ENCODE data around the gene EML4.

EML4 gene

DNA sequence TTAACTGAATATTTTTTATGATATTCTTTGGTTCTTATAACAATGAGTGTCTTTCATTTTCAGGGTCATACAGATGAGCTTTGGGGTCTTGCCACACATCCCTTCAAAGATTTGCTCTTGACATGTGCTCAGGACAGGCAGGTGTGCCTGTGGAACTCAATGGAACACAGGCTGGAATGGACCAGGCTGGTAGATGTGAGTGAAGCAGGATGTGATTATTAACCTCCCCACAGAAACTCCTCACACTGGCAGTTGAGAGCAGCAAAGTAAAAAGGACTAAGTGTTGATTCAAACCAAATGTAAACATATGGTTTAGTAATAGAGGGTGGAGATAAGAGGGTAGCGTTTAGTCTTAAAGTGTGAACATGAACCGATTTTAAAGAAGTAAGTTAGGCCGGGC, 134.1 kb downstream of the EML4 start:
- H3K4me1 Mint-ChIP-seq (ENCODE audit: low read depth): peaks cover 22% of the 10 kb centered on the region
- H3K27me3 Mint-ChIP-seq (ENCODE audit: low read depth): no peaks in the 10 kb centered on the region
- no peaks in the 10 kb centered on the region for H3K9me3 Mint-ChIP-seq

DNA sequence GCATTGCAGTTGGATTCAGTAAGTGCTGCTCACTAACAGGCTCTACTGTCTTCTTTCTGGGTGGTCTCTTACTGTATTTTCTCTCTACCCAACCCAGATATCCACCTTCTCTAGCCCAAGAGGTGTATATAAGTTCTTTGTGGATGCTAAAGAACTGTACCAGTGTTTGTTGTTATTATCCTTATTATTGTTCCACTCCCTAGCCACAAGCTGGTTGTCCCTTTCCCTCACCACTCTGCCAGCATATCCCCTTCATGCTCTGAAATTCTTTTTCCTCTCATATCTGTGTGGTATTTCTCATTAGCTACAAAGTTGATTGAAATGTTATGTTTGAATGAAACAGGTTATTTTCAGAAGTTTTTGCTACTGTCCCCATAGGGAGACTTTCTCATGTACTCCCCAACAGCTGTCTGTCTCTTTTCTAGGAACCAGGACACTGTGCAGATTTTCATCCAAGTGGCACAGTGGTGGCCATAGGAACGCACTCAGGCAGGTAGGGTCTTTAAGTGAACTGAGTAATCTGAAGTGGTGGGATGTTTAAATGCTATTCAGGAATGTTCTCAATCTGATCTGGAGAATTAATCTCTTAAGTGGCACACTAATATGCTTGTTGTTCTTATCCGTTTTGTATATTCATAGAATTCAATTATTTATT, 135.0 kb downstream of the EML4 start:
- Mint-ChIP-seq H3K9me3 (no peaks in the 10 kb centered on the region), H3K4me3 (no peak overlapping the region), H3K36me3 (ENCODE audit: low read depth) (peaks cover 41% of the 10 kb centered on the region)

More for the DNA sequence above, 134.1 kb downstream of the EML4 start:
- Mint-ChIP-seq H3K4me3 (no peak overlapping the region), H3K27ac (no peak overlapping the region), H3K36me3 (ENCODE audit: low read depth) (peaks cover 47% of the 10 kb centered on the region)
- no peak for DNase-seq (ENCODE audit: low spot score)

DNA sequence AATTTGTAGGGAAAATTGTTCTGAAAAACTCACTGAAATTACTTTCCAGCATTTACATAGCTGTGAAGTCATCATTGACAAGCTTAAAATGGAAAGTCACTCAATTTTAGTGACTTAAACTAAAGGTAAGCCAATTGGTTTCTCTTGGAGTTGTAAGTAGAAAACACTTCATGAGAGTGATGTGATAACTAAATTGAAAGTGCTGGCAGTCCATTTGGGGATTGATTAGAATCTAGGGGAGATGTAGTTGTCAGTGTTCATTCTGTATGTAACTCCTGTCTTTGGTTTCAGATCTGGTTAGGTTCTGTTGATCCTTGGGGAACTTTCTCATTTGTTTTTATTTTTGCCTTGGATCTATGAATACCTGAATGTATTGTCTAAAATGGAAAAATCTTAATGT, 138.0 kb downstream of the EML4 start:
- no peaks in the 10 kb centered on the region for H3K27me3 Mint-ChIP-seq (ENCODE audit: low read depth)
- H3K27ac Mint-ChIP-seq: no peak overlapping the region
- H3K9me3 Mint-ChIP-seq: no peaks in the 10 kb centered on the region
- peaks cover 34% of the 10 kb centered on the region for H3K36me3 Mint-ChIP-seq (ENCODE audit: low read depth)
- H3K4me3 Mint-ChIP-seq: no peak overlapping the region
- peaks cover 7% of the 10 kb centered on the region for H3K4me1 Mint-ChIP-seq (ENCODE audit: low read depth)
- no peak for DNase-seq (ENCODE audit: low spot score)

More for the DNA sequence above, 135.0 kb downstream of the EML4 start:
- Mint-ChIP-seq H3K27ac (no peak overlapping the region), H3K27me3 (ENCODE audit: low read depth) (no peaks in the 10 kb centered on the region), H3K4me1 (ENCODE audit: low read depth) (peaks cover 14% of the 10 kb centered on the region)
- no peak for DNase-seq (ENCODE audit: low spot score)

- H3K9me3 Mint-ChIP-seq: no peaks in the 10 kb centered on the region
- H3K27ac Mint-ChIP-seq: no peak overlapping the region
- H3K27me3 Mint-ChIP-seq (ENCODE audit: low read depth): no peaks in the 10 kb centered on the region
- peaks cover 7% of the 10 kb centered on the region for H3K4me1 Mint-ChIP-seq (ENCODE audit: low read depth)
- no peak overlapping the region for H3K4me3 Mint-ChIP-seq
- DNase-seq (ENCODE audit: low spot score): no peak
- peaks cover 23% of the 10 kb centered on the region for H3K36me3 Mint-ChIP-seq (ENCODE audit: low read depth)
Measured at GRCh38 chr2:42309366-42309765, 140.2 kb downstream of the EML4 start.

DNA sequence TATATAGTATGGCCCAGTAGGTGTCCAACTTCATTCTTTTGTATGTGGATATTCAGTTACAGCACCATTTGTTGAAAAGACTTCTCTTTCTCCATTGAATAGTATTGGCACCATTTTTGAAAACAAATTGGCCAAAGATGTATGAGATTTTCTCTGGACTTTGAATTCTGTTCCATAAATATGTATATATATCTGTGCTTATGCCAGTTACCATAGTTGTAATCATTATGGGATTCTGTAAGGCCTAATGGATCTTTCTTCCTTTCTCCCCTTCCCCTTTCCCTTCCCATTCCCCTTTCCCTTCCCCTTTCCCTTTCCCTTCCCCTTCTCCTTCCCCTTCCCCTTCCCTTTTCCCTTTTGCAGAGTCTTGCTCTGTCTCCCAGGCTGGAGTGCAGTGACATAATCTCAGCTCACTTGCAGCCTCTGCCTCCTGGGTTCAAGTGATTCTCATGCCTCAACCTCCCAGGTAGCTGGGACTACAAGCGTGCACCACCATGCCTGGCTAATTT, 140.9 kb downstream of the EML4 start:
- Mint-ChIP-seq H3K9me3 (no peaks in the 10 kb centered on the region), H3K27ac (no peak overlapping the region), H3K36me3 (ENCODE audit: low read depth) (peaks cover 28% of the 10 kb centered on the region), H3K4me3 (no peak overlapping the region), H3K4me1 (ENCODE audit: low read depth) (peaks cover 9% of the 10 kb centered on the region), H3K27me3 (ENCODE audit: low read depth) (no peaks in the 10 kb centered on the region)
- no peak for DNase-seq (ENCODE audit: low spot score)

DNA sequence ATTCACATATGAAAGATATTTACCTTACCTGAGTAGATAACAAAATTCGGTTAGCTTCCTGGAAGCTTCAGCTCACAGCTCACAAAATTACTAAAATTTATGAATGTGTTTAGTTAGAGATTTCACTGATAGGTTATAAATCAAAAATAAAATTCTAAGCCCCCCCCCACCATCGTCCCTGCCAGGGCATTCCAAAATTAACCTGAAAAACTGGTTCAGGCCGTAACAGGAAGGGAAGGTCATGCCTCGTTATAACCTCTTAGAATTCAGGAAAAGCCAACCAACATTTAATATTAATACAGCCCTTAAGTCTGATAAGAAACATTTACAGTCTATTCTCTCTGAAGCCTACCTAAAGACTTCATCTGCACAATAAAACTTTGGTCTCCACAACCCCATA, 143.0 kb downstream of the EML4 start:
- DNase-seq (ENCODE audit: low spot score): no peak
- Mint-ChIP-seq H3K27me3 (ENCODE audit: low read depth) (no peaks in the 10 kb centered on the region), H3K36me3 (ENCODE audit: low read depth) (peaks cover 29% of the 10 kb centered on the region), H3K4me1 (ENCODE audit: low read depth) (peaks cover 3% of the 10 kb centered on the region), H3K9me3 (no peaks in the 10 kb centered on the region), H3K27ac (no peak overlapping the region), H3K4me3 (no peak overlapping the region)

GRCh38 chr2:42314892-42315468, 145.8 kb downstream of the EML4 start:
- H3K4me3 Mint-ChIP-seq: no peak overlapping the region
- H3K9me3 Mint-ChIP-seq: no peaks in the 10 kb centered on the region
- H3K4me1 Mint-ChIP-seq (ENCODE audit: low read depth): peaks cover 3% of the 10 kb centered on the region
- H3K27ac Mint-ChIP-seq: no peak overlapping the region
- H3K36me3 Mint-ChIP-seq (ENCODE audit: low read depth): peaks cover 21% of the 10 kb centered on the region
- H3K27me3 Mint-ChIP-seq (ENCODE audit: low read depth): no peaks in the 10 kb centered on the region
- DNase-seq (ENCODE audit: low spot score): no peak

- DNase-seq (ENCODE audit: low spot score): no peak
- Mint-ChIP-seq H3K36me3 (ENCODE audit: low read depth) (peaks cover 25% of the 10 kb centered on the region), H3K9me3 (no peaks in the 10 kb centered on the region), H3K27me3 (ENCODE audit: low read depth) (no peaks in the 10 kb centered on the region), H3K4me3 (no peak overlapping the region), H3K27ac (no peak overlapping the region), H3K4me1 (ENCODE audit: low read depth) (peaks cover 4% of the 10 kb centered on the region)
Measured at GRCh38 chr2:42315844-42316470, 146.8 kb downstream of the EML4 start.

GRCh38 chr2:42316910-42317309, 147.8 kb downstream of the EML4 start:
- no peaks in the 10 kb centered on the region for H3K9me3 Mint-ChIP-seq
- H3K4me1 Mint-ChIP-seq (ENCODE audit: low read depth): peaks cover 9% of the 10 kb centered on the region
- no peak for DNase-seq (ENCODE audit: low spot score)
- H3K27me3 Mint-ChIP-seq (ENCODE audit: low read depth): no peaks in the 10 kb centered on the region
- peaks cover 25% of the 10 kb centered on the region for H3K36me3 Mint-ChIP-seq (ENCODE audit: low read depth)
- no peak overlapping the region for H3K4me3 Mint-ChIP-seq
- H3K27ac Mint-ChIP-seq: no peak overlapping the region

DNA sequence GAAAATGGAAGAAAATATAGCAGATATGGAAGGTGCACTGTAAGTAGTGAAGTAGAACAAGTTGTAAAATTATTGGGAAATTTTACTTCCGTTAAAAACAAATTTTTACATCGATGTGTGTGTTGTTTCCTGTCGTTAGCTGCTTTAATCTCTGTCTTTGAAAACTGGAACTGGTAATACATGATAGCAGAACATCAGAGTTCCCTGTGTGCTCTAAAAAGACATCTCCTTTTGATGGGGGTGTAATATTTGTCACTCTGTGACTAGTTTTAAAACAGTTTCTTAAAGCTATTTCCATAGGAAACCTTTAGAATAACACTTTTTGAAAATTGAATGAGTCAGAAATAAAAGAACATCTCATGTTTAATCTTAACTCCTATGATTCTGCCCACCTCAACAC, 148.3 kb downstream of the EML4 start:
- Mint-ChIP-seq H3K4me3 (no peak overlapping the region), H3K27ac (no peak overlapping the region), H3K27me3 (ENCODE audit: low read depth) (no peaks in the 10 kb centered on the region)

DNA sequence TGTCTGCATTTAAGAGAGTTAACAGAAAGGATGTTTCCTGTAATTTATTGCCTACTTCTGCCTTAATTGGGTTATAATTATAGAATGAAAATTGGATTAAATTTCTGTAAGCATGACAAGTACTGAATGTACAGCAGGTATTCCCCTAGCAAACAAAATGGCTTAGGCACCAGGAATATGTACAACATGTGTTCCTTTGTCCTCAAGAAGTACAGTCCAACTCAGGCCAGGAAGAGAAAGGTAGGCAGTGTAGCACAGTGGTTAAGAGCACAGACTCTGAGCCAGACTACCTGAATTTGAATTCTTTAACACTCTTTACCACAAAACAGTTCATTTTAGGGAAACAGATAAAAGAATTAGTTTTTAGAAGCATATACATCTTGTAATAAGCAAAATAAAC, 148.8 kb downstream of the EML4 start:
- Mint-ChIP-seq H3K4me1 (ENCODE audit: low read depth) (peaks cover 11% of the 10 kb centered on the region), H3K36me3 (ENCODE audit: low read depth) (peaks cover 25% of the 10 kb centered on the region), H3K4me3 (no peak overlapping the region), H3K27ac (no peak overlapping the region), H3K9me3 (no peaks in the 10 kb centered on the region), H3K27me3 (ENCODE audit: low read depth) (no peaks in the 10 kb centered on the region)
- no peak for DNase-seq (ENCODE audit: low spot score)

More for the DNA sequence above, 148.3 kb downstream of the EML4 start:
- peaks cover 23% of the 10 kb centered on the region for H3K36me3 Mint-ChIP-seq (ENCODE audit: low read depth)
- peaks cover 10% of the 10 kb centered on the region for H3K4me1 Mint-ChIP-seq (ENCODE audit: low read depth)
- DNase-seq (ENCODE audit: low spot score): no peak
- no peaks in the 10 kb centered on the region for H3K9me3 Mint-ChIP-seq

GRCh38 chr2:42319265-42319664, 150.1 kb downstream of the EML4 start:
- peaks cover 11% of the 10 kb centered on the region for H3K4me1 Mint-ChIP-seq (ENCODE audit: low read depth)
- peaks cover 25% of the 10 kb centered on the region for H3K36me3 Mint-ChIP-seq (ENCODE audit: low read depth)
- DNase-seq (ENCODE audit: low spot score): no peak
- no peaks in the 10 kb centered on the region for H3K27me3 Mint-ChIP-seq (ENCODE audit: low read depth)
- H3K9me3 Mint-ChIP-seq: no peaks in the 10 kb centered on the region
- H3K27ac Mint-ChIP-seq: no peak overlapping the region
- no peak overlapping the region for H3K4me3 Mint-ChIP-seq

DNA sequence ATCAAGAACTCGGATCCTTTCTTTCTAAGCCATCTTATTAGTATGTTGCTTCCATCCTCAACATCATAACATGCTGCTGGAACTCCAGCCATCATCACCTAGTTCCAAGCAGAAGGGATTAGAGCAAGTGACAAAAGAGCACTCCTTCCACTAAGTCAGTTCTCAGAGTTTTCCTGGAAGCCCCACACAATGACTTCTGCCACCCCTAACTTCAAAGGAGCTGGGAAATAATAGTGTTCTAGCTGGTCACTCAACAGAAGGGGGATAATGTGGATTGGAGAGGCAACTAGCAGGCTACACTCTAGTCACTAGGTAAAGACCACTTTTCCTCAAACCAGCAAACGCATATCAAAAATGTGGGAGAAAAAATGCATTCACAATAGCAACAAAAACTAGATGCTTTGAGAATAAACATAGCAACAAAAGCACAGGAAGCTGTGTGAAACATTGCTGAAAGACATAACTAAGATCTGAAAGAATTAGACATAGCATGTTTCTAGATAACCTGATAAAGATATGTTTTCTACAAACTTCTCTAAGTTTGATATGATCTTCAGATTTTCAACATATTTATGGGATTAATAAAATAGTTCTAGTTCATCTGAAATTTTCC, 152.4 kb downstream of the EML4 start:
- H3K4me1 Mint-ChIP-seq (ENCODE audit: low read depth): peaks cover 9% of the 10 kb centered on the region
- no peaks in the 10 kb centered on the region for H3K9me3 Mint-ChIP-seq
- H3K36me3 Mint-ChIP-seq (ENCODE audit: low read depth): peaks cover 25% of the 10 kb centered on the region
- peak overlapping the region; percentile 8 for H3K27ac Mint-ChIP-seq
- DNase-seq (ENCODE audit: low spot score): no peak
- H3K27me3 Mint-ChIP-seq (ENCODE audit: low read depth): no peaks in the 10 kb centered on the region
- H3K4me3 Mint-ChIP-seq: no peak overlapping the region

- Mint-ChIP-seq H3K27me3 (ENCODE audit: low read depth) (no peaks in the 10 kb centered on the region), H3K9me3 (no peaks in the 10 kb centered on the region), H3K4me3 (no peak overlapping the region), H3K36me3 (ENCODE audit: low read depth) (peaks cover 34% of the 10 kb centered on the region), H3K27ac (no peak overlapping the region), H3K4me1 (ENCODE audit: low read depth) (peaks cover 14% of the 10 kb centered on the region)
- no peak for DNase-seq (ENCODE audit: low spot score)
Measured at GRCh38 chr2:42324244-42324643, 155.1 kb downstream of the EML4 start.

All from T-helper 2 cell treated with Interferon-gamma antibody and Interleukin-4, amounts not matched to agents 5 μg/mL and 100 μg/mL, for 36 hours (primary cell).